ENCODE measurements around the gene GPR78.

DNA sequence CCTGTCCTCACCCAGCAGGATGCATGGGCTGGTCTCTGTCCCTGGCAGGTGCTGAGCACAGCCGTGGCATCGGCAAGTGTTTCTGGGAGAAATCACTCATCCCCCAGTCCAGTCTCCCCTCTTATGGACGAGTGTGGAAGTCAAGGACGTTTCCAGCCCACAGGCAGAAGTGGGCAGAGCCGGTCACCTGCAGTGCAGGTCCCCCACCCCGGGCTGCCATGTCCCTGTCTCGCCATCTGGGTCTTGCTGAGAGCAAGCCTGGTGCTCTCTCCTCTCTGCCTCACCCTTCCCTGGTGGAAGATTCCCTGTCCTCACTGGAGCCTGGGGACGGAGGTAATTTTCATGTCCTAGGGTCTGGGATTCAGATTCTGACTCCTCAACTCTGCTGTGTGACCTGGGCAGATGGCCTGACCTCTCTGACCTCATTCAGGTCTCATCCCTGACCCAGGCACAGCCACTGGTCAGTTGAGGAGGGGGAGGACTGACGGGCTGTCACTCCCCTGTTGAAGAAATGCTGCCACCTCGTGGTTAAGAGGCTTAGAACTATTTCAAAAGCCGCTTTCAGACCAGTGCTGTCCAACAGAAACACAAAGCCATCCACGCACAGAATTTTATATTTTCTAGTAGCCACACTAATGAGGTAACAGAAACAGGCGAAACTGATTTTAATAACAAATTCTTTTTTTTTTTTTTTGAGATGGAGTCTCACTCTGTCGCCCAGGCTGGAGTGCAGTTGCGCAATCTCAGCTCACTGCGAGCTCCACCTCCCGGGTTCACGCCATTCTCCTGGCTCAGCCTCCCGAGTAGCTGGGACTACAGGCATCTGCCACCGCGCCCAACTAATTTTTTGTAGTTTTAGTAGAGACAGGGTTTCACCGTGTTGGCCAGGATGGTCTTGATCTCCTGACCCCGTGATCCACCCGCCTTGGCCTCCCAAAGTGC, 14.2 kb downstream of the GPR78 start:
- peak; percentile 40 to 70 (median 47) for TF ChIP-seq CTCF (IDR thresholded peaks at IDR 0.05)
- TF ChIP-seq POLR2A (IDR thresholded peaks at IDR 0.05): no peak
